Lower leg skin (tissue), 4 donors: ENCODE data around the gene BRD9. TPM values are rescaled to one million over a fixed set of nuclear protein-coding genes. Genes with fewer than 3 reads are reported as not detected.

Experiments
- DNase-seq, 2 donors: peaks; one replicate each; pipeline ENCODE4 v3.0.0-alpha.2; 2019; ENCODE audit warnings: low spot score in 2 of 2
- H3K4me3 ChIP-seq: fragments of 200-600 bp; sonication (generic); 2 replicates; pipeline ENCODE4 v1.5.1; 2017; ENCODE audit warnings: mild to moderate bottlenecking, low read depth; ENCODE audit not compliant: poor library complexity, severe bottlenecking
- CTCF ChIP-seq, 3 donors: fragments of 450-650 bp; IDR thresholded peaks; one replicate each; pipeline ENCODE4 v1.5.1; 2016; ENCODE audit warnings: antibody characterized with exemption in 3 of 3, mild to moderate bottlenecking in 3 of 3, moderate library complexity in 2 of 3
- POLR2A ChIP-seq, 2 donors: fragments of 450-650 bp; IDR thresholded peaks; one replicate each; pipeline ENCODE4 v1.6.1; 2016 to 2017; ENCODE audit warnings: antibody characterized with exemption in 2 of 2, mild to moderate bottlenecking in 1 of 2, moderate library complexity in 1 of 2
- WGBS, 2 donors: methylation state at CpG; one replicate each; pipeline ENCODE4 v1.1.5; 2018; 5-methylcytosine and 5-hydroxymethylcytosine counted together
- intact Hi-C: fragments of 100-400 bp; cut with DNase I; formaldehyde crosslinking; loops from one replicate; pipeline ENCODE4 v1.15.0; 2023; ENCODE audit warnings: low total_unique reads
- total RNA-seq, 4 donors: library from RNA; depleted of rRNA; stranded (reverse); fragments of >200 nt; gene quantifications; one replicate each; pipeline ENCODE4 v1.1.0, GENCODE V29; 2016

BRD9 gene
- total RNA-seq, 4 donors from 2014 or later: 27.5 to 49.6 (median 28.6) TPM

GRCh38 chr5:859798-860296, 32.8 kb downstream of the BRD9 start:
- no peak overlapping the region for H3K4me3 ChIP-seq
- intact Hi-C loops: no loop called here
- WGBS, 2 donors: 84 to 88% methylated on average over 13 to 16 of the region's 16 CpGs
- no peak for TF ChIP-seq CTCF (IDR thresholded peaks at IDR 0.05)
- TF ChIP-seq POLR2A (IDR thresholded peaks at IDR 0.05): no peak
- no peak for DNase-seq

- 82 to 86% methylated on average over 16 of the region's 16 CpGs for WGBS, 2 donors
- H3K4me3 ChIP-seq: no peak overlapping the region
- no peak for DNase-seq
- TF ChIP-seq POLR2A (IDR thresholded peaks at IDR 0.05) (no peak), CTCF (IDR thresholded peaks at IDR 0.05) (no peak)
- intact Hi-C loops: no loop called here
These were observed 33.2 kb downstream of the BRD9 start for GRCh38 chr5:859391-859790.

- H3K4me3 ChIP-seq: no peak overlapping the region
- intact Hi-C loops: no loop called here
- DNase-seq: no peak
- WGBS, 2 donors: 86 to 87% methylated on average over 11 of the region's 11 CpGs
- TF ChIP-seq CTCF (IDR thresholded peaks at IDR 0.05) (no peak), POLR2A (IDR thresholded peaks at IDR 0.05) (no peak)
These were observed 33.9 kb downstream of the BRD9 start for GRCh38 chr5:858726-859125.

GRCh38 chr5:856531-857425, 35.8 kb downstream of the BRD9 start:
- TF ChIP-seq CTCF (IDR thresholded peaks at IDR 0.05) (no peak), POLR2A (IDR thresholded peaks at IDR 0.05) (no peak)
- no peak for DNase-seq
- H3K4me3 ChIP-seq: no peak overlapping the region
- 85 to 90% methylated on average over 16 of the region's 16 CpGs for WGBS, 2 donors
- intact Hi-C loops: no loop called here

- WGBS, 2 donors: 68 to 72% methylated on average over 21 of the region's 21 CpGs
- DNase-seq: no peak
- H3K4me3 ChIP-seq: no peak overlapping the region
- intact Hi-C loops: no loop called here
- TF ChIP-seq POLR2A (IDR thresholded peaks at IDR 0.05) (no peak), CTCF (IDR thresholded peaks at IDR 0.05) (no peak)
These were observed 36.6 kb downstream of the BRD9 start for GRCh38 chr5:855771-856530.
